WI38 (cell line): Measurements from ENCODE around the gene KATNAL1.

Experiments used
- H3K4me3 ChIP-seq: 2 replicates; pipeline ENCODE4 v1.5.1; 2011; ENCODE audit warnings: low read depth, mild to moderate bottlenecking, control low read depth, low read length
- TF ChIP-seq, protein P1 (sequence below): IDR thresholded peaks from 2 replicates; pipeline ENCODE4 v1.5.1; 2012; ENCODE audit warnings: low read depth, mild to moderate bottlenecking, control low read depth, low read length

KATNAL1 gene

DNA sequence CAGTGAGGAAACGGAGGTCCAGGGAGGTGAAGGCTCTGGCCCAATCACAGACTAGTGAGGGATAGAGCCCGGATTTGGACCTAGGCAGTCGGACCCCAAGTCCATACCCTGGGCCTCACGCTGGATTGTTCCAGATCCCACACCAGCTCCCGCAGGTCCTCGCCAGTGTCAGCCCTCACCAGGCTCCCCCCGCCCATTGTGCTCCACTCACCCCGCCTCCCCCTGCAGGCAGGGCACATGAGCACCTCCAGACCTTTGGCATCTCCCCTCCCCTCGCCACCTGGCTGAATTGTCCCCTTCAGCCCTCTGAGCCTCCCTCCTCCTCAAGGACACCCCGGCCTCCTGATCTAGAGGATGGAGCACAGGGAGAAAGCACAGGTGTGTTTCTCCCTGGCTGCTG is 152.4 kb downstream of the KATNAL1 start:
- TF ChIP-seq, protein P1, sequence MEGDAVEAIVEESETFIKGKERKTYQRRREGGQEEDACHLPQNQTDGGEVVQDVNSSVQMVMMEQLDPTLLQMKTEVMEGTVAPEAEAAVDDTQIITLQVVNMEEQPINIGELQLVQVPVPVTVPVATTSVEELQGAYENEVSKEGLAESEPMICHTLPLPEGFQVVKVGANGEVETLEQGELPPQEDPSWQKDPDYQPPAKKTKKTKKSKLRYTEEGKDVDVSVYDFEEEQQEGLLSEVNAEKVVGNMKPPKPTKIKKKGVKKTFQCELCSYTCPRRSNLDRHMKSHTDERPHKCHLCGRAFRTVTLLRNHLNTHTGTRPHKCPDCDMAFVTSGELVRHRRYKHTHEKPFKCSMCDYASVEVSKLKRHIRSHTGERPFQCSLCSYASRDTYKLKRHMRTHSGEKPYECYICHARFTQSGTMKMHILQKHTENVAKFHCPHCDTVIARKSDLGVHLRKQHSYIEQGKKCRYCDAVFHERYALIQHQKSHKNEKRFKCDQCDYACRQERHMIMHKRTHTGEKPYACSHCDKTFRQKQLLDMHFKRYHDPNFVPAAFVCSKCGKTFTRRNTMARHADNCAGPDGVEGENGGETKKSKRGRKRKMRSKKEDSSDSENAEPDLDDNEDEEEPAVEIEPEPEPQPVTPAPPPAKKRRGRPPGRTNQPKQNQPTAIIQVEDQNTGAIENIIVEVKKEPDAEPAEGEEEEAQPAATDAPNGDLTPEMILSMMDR: no peak

DNA sequence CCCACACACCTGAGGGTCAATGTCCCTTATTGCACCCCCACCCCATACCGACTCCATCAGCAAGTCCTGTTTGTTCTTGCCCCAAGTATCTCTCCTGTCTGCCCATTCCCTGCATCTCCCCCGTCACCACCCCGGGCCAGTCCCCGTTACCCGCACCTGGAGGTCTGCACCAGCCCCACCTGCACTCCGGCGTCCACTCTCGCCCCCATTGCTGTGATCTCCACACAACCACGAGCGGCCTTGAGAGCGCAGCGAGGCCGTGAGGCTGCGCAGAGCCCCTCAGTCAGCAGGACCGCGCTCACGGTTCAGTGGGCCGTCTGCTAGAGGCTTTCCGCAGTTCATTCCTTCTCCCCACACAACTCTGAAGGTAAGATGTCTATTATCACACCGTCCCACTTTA is 152.8 kb downstream of the KATNAL1 start:
- TF ChIP-seq, protein P1: no peak
- no peak overlapping the region for H3K4me3 ChIP-seq

More for the DNA sequence above, 152.4 kb downstream of the KATNAL1 start:
- H3K4me3 ChIP-seq: no peak overlapping the region

DNA sequence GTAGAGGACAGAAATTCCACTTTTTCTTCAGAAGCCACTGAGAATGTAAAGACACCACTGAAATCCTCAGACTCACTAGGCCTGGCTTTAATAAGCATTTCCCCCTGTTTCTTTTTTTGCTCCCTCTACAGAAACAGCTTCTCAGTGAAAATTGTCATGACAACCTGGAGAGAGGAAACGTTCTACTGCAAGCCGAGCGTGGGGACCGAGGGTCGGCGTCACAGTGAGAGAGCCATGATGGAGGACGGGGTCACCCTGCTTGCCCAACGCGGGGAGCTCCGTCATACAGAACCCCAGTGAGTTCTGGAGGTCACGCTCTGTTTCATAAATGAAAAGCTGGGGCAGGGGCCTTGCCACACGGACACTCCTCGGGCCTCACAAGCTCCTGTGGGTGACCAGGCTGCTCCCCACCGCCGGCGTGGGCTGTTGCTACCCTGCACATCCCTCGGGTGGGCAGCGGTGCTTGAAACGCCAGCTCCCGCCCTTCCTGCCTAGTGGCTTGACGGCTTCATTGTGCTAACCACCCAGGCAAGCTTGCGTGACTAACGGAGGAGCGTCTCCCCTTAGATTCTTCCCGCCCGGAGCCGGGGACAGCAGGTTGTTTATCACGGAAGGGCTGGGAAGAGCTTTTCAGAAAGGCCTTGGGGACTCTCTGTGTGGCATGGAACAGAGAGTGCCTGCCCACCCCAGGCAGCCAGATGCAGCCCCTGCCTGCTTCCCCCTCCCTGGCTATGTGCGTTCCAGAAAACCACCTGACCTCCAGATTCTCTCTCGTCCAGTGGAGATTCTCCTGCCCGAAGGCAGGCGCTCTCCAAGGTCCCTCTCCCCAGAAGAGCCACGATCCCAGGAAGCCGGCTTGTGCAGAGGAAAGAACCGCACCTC is 153.6 kb downstream of the KATNAL1 start:
- no peak overlapping the region for H3K4me3 ChIP-seq
- TF ChIP-seq, protein P1: no peak
